Fibroblast of villous mesenchyme (primary cell): ENCODE data around the gene CASTOR2. TPM values are rescaled to one million over a fixed set of nuclear protein-coding genes. Genes with fewer than 3 reads are reported as not detected.

Source experiments
- DNase-seq: peaks from one replicate; pipeline ENCODE4 v3.0.0-alpha.2; 2010; ENCODE audit warnings: low read depth
- H3K4me3 ChIP-seq: 2 replicates; pipeline ENCODE4 v1.5.1; 2011; ENCODE audit warnings: low read depth, mild to moderate bottlenecking, low read length
- CTCF ChIP-seq: IDR thresholded peaks from 2 replicates; pipeline ENCODE4 v1.5.1; 2012; ENCODE audit warnings: low read depth, mild to moderate bottlenecking, low read length; ENCODE audit not compliant: insufficient read depth
- total RNA-seq: library from RNA; depleted of rRNA; stranded (reverse); fragments of >200 nt; gene quantifications from 2 replicates; pipeline ENCODE4 v1.2.3, GENCODE V29; 2012

The CASTOR2 gene
- total RNA-seq, 1 donor = 20.7 TPM

- no peak for TF ChIP-seq CTCF
- DNase-seq = no peak
- no peak overlapping the region for H3K4me3 ChIP-seq
Observed at GRCh38 chr7:75019800-75020199, 55.3 kb downstream of the CASTOR2 start.

GRCh38 chr7:75024922-75025321 lies 60.4 kb downstream of the CASTOR2 start:
- no peak for DNase-seq
- no peak for TF ChIP-seq CTCF

GRCh38 chr7:75028299-75028698 lies 63.8 kb downstream of the CASTOR2 start:
- H3K4me3 ChIP-seq = no peak overlapping the region
- DNase-seq = no peak
- TF ChIP-seq CTCF = no peak

More at GRCh38 chr7:75024922-75025321, 60.4 kb downstream of the CASTOR2 start:
- H3K4me3 ChIP-seq = no peak overlapping the region

- no peak overlapping the region for H3K4me3 ChIP-seq
- no peak for DNase-seq
- peak; percentile 29 for TF ChIP-seq CTCF
Observed at GRCh38 chr7:75033064-75033463, 68.6 kb downstream of the CASTOR2 start.

- no peak for DNase-seq
- TF ChIP-seq CTCF = no peak
- no peak overlapping the region for H3K4me3 ChIP-seq
Observed at GRCh38 chr7:75033826-75034225, 69.3 kb downstream of the CASTOR2 start.

GRCh38 chr7:75038508-75038907 lies 74.0 kb downstream of the CASTOR2 start:
- no peak overlapping the region for H3K4me3 ChIP-seq
- no peak for TF ChIP-seq CTCF
- no peak for DNase-seq

- TF ChIP-seq CTCF = no peak
- H3K4me3 ChIP-seq = no peak overlapping the region
- no peak for DNase-seq
Observed at GRCh38 chr7:75039166-75039565, 74.7 kb downstream of the CASTOR2 start.
